Thymus (tissue), 11 donors: ENCODE measurements around the gene NGEF. TPM values are rescaled to one million over a fixed set of nuclear protein-coding genes. Genes with fewer than 3 reads are reported as not detected.

Source experiments
- DNase-seq, 9 donors: peaks; one replicate each; pipeline ENCODE4 v3.0.0-alpha.2; 2013; ENCODE audit warnings: low spot score in 9 of 9, low read depth in 6 of 9, missing footprints in 1 of 9
- H3K27ac ChIP-seq, 2 donors: one replicate each; pipeline ENCODE4 v1.5.1; 2013; ENCODE audit warnings: control low read depth in 1 of 2, low read depth in 1 of 2, low read length in 1 of 2, mild to moderate bottlenecking in 1 of 2, moderate library complexity in 1 of 2
- H3K27me3 ChIP-seq, 2 donors: one replicate each; pipeline ENCODE4 v1.5.1; 2013; ENCODE audit warnings: low read length in 1 of 2; ENCODE audit not compliant: control insufficient read depth in 2 of 2, insufficient read depth in 1 of 2
- H3K36me3 ChIP-seq, 2 donors: one replicate each; pipeline ENCODE4 v1.5.1; 2013; ENCODE audit warnings: low read length in 1 of 2, mild to moderate bottlenecking in 1 of 2, moderate library complexity in 1 of 2; ENCODE audit not compliant: control insufficient read depth in 2 of 2, insufficient read depth in 2 of 2
- H3K4me1 ChIP-seq, 2 donors: one replicate each; pipeline ENCODE4 v1.5.1; 2013; ENCODE audit warnings: low read length in 2 of 2; ENCODE audit not compliant: control insufficient read depth in 2 of 2, insufficient read depth in 2 of 2
- H3K4me3 ChIP-seq, 2 donors: one replicate each; pipeline ENCODE4 v1.5.1; 2013; ENCODE audit warnings: low read length in 2 of 2, control low read depth in 1 of 2, mild to moderate bottlenecking in 1 of 2
- H3K9me3 ChIP-seq, 2 donors: one replicate each; pipeline ENCODE4 v1.5.1; 2013; ENCODE audit warnings: low read length in 1 of 2, mild to moderate bottlenecking in 1 of 2; ENCODE audit not compliant: control insufficient read depth in 2 of 2, insufficient read depth in 1 of 2
- WGBS: extraction: QIAGEN DNeasy Blood & Tissue Kit; methylation state at CpG from one replicate; pipeline ENCODE4 v1.1.7; 2013; 5-methylcytosine and 5-hydroxymethylcytosine counted together
- polyA plus RNA-seq: library from polyadenylated mRNA; stranded (reverse); fragments of 200-250 nt; gene quantifications from one replicate; pipeline ENCODE4 v1.2.3, GENCODE V29; 2013
- total RNA-seq: library from RNA; stranded (reverse); fragments of 120-200 nt; gene quantifications from one replicate; pipeline ENCODE4 v1.2.4, GENCODE V29; 2013
- donor health status: healthy.

NGEF gene
- total and polyA plus RNA-seq, 2 donors: 0.14 to 0.18 TPM

DNA sequence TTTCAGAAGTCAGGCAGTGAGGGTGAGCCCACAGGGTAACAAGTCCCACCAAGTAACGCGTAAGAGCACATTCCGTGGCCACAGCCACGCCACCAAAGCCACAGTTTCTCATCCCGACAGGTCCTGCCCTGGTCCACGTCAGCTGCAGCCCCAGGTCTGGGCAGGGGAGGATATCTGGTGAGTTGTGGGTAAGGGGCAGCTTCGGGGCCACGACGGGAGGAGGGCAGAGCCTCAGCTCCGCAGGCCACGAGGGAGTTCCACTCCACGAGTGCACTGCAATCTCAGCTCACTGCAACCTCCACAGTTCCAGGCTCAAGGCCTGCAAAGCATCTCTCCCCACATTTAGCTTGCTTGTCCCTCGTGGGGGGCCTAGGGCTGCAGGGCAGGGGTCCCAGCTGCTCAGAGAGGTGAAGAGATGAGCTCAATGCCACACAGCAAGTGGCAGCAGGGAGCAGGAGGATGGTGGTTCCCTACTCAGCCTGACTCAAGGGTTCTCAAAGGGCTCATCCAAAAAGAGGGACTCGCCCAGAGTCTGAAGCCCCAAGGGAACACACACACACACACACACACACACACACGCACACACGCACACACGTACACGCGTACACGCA lies 130.4 kb downstream of the NGEF start:
- Histone ChIP-seq H3K4me3 (no peak overlapping the region), H3K4me1 (no peaks in the 10 kb centered on the region), H3K27me3 (peaks cover 0 to 7% of the 10 kb centered on the region in 2 donors), H3K9me3 (peaks cover 0 to 4% of the 10 kb centered on the region in 2 donors), H3K27ac (no peak overlapping the region), H3K36me3 (no peaks in the 10 kb centered on the region)
- WGBS: 95% methylated on average over 20 of the region's 20 CpGs
- DNase-seq: no peak

- Histone ChIP-seq H3K9me3 (peaks cover 0 to 4% of the 10 kb centered on the region in 2 donors), H3K36me3 (no peaks in the 10 kb centered on the region), H3K4me1 (no peaks in the 10 kb centered on the region), H3K4me3 (no peak overlapping the region), H3K27me3 (peaks cover 4 to 13% of the 10 kb centered on the region in 2 donors), H3K27ac (no peak overlapping the region)
- 98% methylated on average over 17 of the region's 17 CpGs for whole genome bisulfite sequencing
- DNase-seq: no peak
Observed at GRCh38 chr2:232882085-232882484, 131.0 kb downstream of the NGEF start.

DNA sequence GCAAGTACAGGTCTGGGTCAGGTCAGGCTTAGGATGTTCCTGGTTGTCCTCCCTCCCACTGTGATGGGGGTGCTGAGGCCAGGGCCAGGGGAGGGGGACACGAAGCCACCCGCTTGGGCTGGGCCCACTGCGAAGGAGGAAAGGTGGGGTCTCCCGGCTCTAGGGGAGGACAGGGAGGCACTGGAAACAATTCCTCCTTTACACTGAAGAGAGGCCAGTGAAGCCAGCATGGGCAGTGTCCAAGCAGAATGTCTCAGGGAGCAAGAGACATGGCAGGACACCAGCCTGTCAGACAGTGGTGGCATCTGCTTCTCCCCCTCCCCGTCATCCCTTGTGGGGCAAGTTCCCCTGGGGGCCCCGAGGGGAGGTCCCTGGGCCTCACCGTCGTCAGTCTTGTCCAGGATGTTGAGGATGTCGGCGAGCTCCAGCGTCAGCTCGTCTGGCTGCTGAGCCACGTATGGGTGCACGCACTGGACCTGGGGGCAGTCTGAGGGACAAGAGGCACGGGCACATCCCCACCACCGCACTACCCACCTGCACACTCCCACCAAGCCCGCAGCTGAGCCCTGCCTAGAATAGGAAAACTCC lies 132.2 kb downstream of the NGEF start:
- H3K4me3 ChIP-seq: no peak overlapping the region
- DNase-seq: no peak
- no peaks in the 10 kb centered on the region for H3K36me3 ChIP-seq
- H3K4me1 ChIP-seq: peaks cover 4 to 7% of the 10 kb centered on the region in 2 donors
- WGBS: 91% methylated on average over 17 of the region's 17 CpGs
- H3K9me3 ChIP-seq: peaks cover 0 to 4% of the 10 kb centered on the region in 2 donors
- peaks cover 16 to 22% of the 10 kb centered on the region in 2 donors for H3K27me3 ChIP-seq
- no peak overlapping the region for H3K27ac ChIP-seq

GRCh38 chr2:232879618-232880494 lies 133.2 kb downstream of the NGEF start:
- peaks cover 7% of the 10 kb centered on the region in 2 donors for H3K4me1 ChIP-seq
- H3K27me3 ChIP-seq: peaks cover 18 to 32% of the 10 kb centered on the region in 2 donors
- H3K4me3 ChIP-seq: no peak overlapping the region
- H3K9me3 ChIP-seq: peaks cover 0 to under 1% of the 10 kb centered on the region in 2 donors
- H3K36me3 ChIP-seq: no peaks in the 10 kb centered on the region
- 97% methylated on average over 21 of the region's 21 CpGs for WGBS
- no peak for DNase-seq
- no peak overlapping the region for H3K27ac ChIP-seq

DNA sequence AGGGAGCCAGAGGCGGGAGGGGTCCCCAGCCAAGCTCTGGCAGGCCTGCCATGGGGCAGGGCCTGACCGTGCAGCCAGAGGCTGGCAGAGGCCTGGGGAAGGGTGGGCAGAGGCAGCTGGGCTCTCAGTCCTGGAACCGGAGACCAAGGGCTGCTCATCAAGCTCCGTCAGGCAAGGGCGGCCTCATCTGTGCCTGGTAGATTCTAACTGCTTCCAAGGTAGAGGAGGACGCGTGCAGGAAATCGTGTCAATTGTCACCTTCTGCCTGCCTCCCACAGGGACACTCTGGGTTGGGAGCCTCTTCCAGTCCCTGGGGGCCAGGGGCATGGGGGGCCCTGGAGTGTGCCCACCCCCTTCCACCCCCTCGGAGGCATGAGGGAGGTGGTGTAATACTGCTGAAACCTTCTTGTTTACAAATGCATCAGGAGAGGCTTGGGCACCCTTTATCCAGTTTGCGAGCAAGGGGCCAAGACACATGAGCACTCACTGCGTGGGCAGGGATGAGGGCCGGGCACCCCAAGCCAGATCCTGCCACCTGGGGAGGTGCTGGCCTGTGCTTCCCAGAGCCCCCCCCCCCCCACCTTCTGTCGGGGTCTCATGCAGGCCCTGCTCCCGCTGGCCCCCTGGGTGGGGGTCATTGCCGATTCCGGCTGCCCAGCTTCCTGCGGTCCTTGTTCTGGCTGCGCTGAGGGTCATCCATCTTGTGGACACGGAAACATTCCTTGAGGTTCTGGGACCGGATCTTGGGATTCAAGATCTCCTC lies 134.0 kb downstream of the NGEF start:
- DNase-seq: no peak
- 94% methylated on average over 20 of the region's 20 CpGs for WGBS
- no peak overlapping the region for H3K27ac ChIP-seq
- peaks cover 0 to 2% of the 10 kb centered on the region in 2 donors for H3K9me3 ChIP-seq
- H3K36me3 ChIP-seq: no peaks in the 10 kb centered on the region
- H3K4me1 ChIP-seq: peaks cover 7% of the 10 kb centered on the region in 2 donors
- peaks cover 22 to 36% of the 10 kb centered on the region in 2 donors for H3K27me3 ChIP-seq
- no peak overlapping the region for H3K4me3 ChIP-seq

DNA sequence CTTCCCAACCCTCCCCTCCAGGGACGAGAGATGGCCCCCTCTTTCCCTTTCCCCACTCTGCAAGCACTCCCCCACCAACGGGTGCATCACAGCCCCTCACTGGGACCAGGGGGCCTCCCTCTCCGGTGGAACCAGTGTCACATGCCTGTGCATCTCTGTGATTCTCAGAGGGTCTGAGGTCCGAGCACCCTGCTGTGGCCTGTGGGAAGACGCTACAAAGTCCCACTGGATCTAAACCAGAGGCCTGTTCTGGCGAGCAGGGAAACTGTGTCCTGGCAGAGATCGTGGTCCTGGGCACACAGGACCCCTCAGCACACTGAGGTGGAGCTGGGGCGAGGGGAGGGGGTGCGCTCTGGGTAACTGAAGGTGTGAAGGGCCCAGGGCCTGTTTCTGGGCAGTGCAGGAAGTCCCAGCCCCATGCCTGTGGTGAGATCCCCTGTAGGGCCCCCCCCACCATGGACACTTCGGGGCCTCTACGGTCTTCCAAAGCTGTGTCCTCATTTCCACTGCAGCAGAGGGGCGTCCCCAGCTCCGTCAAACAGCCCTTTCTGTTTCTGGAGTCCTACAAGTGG lies 135.0 kb downstream of the NGEF start:
- Histone ChIP-seq H3K9me3 (peaks cover 0 to 2% of the 10 kb centered on the region in 2 donors), H3K4me1 (peaks cover 7% of the 10 kb centered on the region in 2 donors), H3K36me3 (no peaks in the 10 kb centered on the region), H3K27me3 (peaks cover 22 to 36% of the 10 kb centered on the region in 2 donors), H3K27ac (no peak overlapping the region), H3K4me3 (no peak overlapping the region)
- 98% methylated on average over 13 of the region's 13 CpGs for WGBS
- DNase-seq: no peak

DNA sequence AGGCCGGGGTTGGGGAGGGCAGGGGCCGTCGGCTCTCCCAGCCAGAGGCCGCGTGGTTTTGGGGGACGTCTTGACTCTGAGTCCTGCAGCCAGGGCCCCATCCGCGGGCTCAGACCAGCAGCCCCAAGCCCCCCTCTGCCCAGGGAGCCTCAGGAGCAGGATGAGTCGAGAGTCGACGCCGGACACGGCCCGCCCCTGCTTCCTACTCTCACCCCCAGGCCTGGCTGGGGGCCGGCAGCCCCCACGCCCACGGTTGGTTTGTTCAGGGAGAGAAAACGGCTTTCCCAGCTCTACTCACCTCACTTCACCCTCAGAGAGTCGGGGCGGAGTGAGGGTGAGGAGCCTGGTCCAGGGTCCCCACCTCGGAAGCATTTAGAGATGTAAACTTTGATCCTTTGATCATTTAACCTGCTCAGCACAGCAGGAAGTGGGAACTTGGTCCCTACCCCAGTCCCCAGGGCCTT lies 136.0 kb downstream of the NGEF start:
- H3K36me3 ChIP-seq: no peaks in the 10 kb centered on the region
- no peak for DNase-seq
- WGBS: 40% methylated on average over 21 of the region's 21 CpGs

GRCh38 chr2:232876161-232876977 lies 136.7 kb downstream of the NGEF start:
- Histone ChIP-seq H3K9me3 (peaks cover 0 to 2% of the 10 kb centered on the region in 2 donors), H3K27me3 (peaks cover 22 to 36% of the 10 kb centered on the region in 2 donors), H3K36me3 (no peaks in the 10 kb centered on the region), H3K4me1 (peaks cover 7 to 10% of the 10 kb centered on the region in 2 donors), H3K27ac (no peak overlapping the region), H3K4me3 (peak overlapping the region in 1 of 2 donors; percentile 50)
- WGBS: 1% methylated on average over 118 of the region's 119 CpGs
- DNase-seq: peak in 7 of 9 donors; percentile 12 to 60 (median 29)

More for the DNA sequence above, 136.0 kb downstream of the NGEF start:
- Histone ChIP-seq H3K4me1 (peaks cover 7% of the 10 kb centered on the region in 2 donors), H3K27ac (no peak overlapping the region), H3K9me3 (peaks cover 0 to 2% of the 10 kb centered on the region in 2 donors), H3K4me3 (peak overlapping the region in 1 of 2 donors; percentile 50), H3K27me3 (peaks cover 22 to 36% of the 10 kb centered on the region in 2 donors)
